ENCODE measurements around the gene LANCL3.

DNA sequence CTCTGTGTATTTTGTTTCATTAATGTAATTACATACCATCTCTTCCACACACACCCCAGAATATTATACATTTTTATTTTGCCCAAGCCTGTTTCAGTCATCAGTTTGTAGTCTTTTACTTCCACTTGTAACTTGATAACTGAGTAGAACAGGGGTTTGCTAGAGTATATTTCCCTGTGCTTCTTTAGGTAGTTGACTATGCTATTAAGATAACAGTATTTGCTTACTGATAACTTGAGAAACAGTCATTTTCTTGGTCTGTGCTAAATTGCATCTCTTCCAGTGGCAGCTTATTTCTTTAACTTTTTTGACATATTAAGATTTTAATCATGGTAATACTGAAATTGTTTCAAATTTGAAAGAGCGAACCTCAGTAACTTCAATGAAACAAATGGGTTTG, 107.1 kb downstream of the LANCL3 start:
- TF ChIP-seq, protein P1, sequence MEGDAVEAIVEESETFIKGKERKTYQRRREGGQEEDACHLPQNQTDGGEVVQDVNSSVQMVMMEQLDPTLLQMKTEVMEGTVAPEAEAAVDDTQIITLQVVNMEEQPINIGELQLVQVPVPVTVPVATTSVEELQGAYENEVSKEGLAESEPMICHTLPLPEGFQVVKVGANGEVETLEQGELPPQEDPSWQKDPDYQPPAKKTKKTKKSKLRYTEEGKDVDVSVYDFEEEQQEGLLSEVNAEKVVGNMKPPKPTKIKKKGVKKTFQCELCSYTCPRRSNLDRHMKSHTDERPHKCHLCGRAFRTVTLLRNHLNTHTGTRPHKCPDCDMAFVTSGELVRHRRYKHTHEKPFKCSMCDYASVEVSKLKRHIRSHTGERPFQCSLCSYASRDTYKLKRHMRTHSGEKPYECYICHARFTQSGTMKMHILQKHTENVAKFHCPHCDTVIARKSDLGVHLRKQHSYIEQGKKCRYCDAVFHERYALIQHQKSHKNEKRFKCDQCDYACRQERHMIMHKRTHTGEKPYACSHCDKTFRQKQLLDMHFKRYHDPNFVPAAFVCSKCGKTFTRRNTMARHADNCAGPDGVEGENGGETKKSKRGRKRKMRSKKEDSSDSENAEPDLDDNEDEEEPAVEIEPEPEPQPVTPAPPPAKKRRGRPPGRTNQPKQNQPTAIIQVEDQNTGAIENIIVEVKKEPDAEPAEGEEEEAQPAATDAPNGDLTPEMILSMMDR (IDR thresholded peaks at IDR 0.05): no peak
- no peak for TF ChIP-seq POLR2A (IDR thresholded peaks at IDR 0.05)
